Measurements from ENCODE around the gene WDR19.
"Not testable (repeated sequence)": the region's sequence is repeated elsewhere in the genome, so short reads cannot be mapped to it uniquely, and the experiment has no call there.

WDR19 gene

DNA sequence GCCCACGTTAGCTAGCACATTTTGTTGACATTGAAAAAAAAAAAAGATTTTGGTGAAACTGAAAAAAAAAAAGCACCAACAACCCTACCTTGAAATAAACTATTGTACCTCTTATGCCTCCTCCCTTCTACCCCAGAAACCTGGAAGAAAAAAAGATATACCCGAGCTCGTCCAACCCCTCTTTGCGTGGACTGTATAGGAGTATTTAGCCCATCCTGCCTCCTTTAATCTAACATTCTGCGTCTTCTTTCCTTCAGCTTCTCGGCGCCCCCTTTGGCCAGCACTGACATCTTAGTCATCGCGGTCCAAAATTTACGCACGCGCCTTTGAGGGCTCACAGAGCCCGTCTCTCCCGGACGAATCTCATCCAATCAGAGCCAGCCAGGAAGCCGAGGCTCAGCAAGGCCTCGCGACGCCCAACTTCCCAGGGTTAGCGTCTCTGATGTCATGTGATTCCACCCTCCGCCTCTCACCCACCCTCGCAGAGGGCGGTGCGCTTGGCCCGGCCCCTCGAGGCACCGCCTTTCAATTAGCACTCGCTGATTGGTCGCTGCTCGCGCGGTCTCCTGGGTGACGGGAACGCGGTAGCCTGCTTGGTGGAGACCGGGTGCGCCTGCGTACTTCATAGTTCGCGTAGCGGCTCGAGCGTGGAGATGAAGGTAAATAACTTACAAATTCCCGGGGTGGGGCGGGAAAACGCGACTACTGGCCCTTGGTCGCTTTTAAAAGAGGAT lies at the start of gene WDR19:
TSS of gene WDR19 (plus strand) at position 625 of the 734 bp plus-strand sequence. CDS start at position 654, 29 bp downstream.
- FAIRE-seq: peak; percentile 95

DNA sequence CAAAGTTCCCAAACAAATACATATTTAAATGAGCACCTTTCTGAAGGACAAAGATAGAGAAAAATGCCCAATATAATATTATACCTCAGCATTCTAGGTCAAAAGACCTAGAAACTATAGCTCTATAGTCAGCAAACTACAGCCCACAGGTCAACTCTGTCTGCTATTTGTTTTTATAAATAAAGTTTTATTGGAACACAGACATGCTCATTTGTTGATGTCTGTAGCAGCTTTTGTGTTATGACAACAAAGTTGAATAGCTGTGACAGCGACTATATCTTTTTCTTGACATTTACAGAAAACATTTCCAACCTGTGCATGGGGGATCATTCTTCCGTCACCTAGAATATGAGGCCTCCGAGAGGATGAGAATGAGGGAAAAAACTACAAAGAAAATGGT lies 48.7 kb upstream of the WDR19 start:
- no peak for FAIRE-seq

DNA sequence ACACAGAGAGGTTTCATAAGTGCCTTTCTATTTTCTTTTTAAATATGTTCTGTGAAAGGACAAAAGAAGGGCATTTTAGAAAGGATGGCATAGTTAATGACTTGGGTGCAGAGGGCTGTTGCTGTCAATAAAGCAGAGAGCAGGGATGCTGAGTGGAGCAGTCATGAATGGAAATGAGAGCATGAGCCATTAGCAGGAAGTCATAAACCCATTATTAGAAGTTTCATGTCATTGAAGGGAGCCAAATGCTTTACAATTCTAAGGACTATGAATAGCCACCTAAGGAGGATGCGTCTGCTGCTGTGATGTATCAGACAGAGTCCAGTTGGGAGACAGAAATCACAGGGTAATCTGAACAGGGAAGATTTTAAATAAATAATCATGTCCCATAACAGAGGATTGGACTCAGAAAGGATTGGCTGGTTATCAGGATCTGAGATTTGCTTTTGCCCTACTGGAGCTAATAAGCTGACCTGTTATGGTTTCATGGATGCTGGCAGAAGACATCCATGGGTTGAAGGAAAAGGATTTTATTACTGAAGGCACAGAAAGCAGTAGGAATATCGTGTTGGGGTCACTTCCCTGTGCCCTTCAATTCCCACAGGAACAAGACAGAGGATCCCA lies 47.5 kb upstream of the WDR19 start:
- no peak for FAIRE-seq

- not testable (repeated sequence) for FAIRE-seq
These were observed 44.1 kb upstream of the WDR19 start for GRCh38 chr4:39138227-39138626.

- FAIRE-seq: no peak
These were observed 36.1 kb upstream of the WDR19 start for GRCh38 chr4:39146211-39146610.

GRCh38 chr4:39154009-39154408 lies 28.3 kb upstream of the WDR19 start:
- FAIRE-seq: no peak

GRCh38 chr4:39157520-39157919 lies 24.8 kb upstream of the WDR19 start:
- no peak for FAIRE-seq

DNA sequence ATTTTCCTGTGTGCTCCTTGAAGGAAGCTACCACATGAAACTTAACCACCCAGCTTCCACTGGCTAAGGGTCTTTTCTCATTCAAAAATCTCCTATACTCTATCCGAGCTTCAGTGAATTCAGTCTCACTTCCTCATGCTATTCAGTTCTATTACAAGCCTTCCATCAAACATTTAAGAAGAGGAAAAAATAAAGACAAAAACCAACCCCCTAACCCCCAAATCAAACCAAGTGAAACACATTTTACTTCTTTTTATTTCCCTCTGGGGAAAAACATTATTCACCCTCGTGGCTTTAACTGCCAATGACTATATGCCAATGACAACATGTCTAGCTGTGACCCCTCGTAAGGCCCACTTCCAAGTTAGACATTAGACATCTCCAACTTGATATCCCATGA lies 16.2 kb upstream of the WDR19 start:
- FAIRE-seq: no peak

DNA sequence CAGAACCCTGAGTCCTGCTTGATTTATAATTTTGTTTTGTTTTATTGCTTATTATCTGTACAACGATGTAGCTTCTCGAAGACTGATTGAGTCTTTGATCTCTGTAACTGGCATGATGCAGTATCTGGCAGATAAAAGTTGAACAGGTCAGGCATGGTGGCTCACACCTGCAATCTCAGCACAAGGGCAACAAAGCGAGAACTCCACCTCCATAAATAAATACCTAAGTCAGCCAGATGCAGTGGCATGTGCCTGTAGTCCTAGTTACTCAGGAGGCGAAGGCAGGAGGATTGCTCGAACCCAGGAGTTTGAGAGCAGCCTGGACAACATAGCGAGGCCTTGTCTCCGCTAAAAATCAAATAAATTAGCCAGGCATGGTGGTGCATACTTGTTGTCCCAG lies 15.7 kb upstream of the WDR19 start:
- FAIRE-seq: no peak

DNA sequence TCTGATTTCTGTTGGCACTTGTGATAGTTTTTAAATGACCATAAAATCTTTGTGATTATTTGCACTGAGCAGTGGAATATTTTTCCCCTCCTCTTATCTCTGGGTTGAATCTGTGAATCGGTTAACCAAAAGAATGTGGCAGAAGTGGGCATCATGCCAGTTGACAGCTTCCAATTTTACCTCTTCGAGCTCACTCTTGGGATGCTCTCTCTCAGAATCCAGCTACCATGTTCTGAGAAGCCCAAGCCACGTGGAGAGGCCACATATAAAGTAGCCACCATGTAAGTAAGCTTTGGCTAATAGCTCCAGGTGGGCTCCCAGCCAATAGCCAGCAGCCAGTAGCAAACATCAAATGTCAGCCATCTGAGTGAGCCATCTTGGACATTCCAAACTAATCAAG lies 12.9 kb upstream of the WDR19 start:
- no peak for FAIRE-seq

DNA sequence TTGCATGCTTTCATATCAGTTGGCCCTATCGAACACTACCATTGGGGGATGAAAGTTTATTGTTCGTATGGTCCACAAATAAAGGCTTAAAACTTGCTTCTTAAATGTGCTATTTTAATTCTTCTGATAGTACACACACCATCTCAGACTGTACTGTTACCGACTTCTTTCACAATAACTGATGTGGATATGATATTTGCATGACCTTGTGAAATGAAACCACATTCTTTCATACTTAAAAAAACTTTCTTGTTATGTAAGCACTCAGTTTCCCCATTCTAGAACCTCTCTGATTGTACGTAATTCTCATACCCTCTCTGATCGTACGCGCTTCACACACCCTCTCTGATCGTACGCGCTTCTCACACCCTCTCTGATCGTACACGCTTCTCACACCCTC lies 12.0 kb upstream of the WDR19 start:
- no peak for FAIRE-seq

DNA sequence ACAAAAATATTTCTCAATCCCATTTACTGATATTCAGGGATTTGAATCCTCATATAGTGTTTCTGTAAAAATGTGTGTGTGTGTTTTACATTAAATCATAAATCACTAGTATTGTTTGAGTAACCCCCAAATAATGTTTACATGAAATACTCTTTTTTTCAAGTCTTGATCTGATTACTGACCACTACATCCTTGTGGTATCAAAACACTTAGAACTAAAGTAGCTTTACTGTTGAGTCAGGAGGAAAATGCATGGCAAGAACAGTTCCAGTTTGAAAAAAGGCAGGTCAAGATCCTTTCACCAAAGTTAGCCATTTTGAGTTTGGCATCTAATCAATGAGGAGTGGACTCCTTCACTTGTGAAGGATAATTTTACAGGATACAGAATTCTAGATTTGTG lies 3.6 kb upstream of the WDR19 start:
- FAIRE-seq: no peak

GRCh38 chr4:39179681-39180080 lies 2.6 kb upstream of the WDR19 start:
- FAIRE-seq: no peak

DNA sequence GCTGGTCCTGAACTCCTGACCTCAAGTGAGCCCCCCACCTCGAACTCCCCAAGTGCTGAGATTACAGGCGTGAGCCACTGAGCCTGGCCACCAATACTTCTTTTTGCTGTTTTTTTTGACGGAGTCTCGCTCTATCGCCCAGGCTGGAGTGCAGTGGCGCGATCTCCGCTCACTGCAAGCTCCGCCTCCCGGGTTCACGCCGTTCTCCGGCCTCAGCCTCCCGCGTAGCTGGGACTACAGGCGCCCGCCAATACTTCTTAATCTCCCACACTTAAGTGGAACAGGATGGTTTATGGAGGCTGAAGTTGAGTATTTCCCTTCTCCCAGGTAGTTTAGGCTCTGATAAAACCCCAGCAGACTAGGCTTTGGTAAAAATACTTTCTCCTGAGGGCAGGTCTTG lies 1.7 kb upstream of the WDR19 start:
- not testable (repeated sequence) for FAIRE-seq

- no peak for FAIRE-seq
These were observed 817 bp upstream of the WDR19 start for GRCh38 chr4:39181520-39181904.

DNA sequence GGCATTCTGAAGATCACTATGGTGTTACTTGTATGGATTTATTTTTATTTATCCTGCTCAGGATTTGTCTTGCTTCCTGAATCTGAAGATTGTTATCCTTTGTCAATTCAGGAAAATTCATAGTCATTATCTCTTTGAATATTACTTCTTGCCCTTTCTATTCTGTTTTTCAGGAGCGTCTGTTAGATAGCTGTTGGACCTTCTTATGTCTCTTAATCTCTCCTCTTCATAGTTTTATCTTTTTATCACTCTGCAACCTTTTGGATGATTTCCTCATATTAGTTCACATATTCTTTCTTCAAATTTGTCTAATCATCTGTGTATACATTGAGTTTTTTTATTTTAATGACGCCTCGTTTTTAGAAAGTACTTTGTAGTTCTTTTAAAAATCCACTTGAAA lies 19.6 kb downstream of the WDR19 start:
- FAIRE-seq: no peak

DNA sequence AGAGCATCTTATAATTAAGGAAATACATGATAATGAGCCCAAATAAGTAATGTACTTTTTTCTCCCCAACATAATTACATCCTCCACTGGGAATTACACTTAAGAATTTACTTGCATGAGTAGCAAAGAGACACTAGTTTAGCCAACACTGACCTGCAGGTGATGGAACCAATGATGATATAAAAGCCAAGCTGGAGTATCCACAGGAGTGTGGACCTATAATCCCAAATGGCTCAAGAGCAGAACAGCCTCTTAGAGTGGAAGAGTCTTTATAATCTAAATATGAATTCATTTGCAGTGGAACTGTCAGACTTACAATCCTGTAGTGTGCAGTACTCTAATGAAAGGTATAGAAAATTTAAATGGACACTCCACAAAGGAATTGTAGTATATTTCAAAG lies 22.2 kb downstream of the WDR19 start:
- FAIRE-seq: no peak

DNA sequence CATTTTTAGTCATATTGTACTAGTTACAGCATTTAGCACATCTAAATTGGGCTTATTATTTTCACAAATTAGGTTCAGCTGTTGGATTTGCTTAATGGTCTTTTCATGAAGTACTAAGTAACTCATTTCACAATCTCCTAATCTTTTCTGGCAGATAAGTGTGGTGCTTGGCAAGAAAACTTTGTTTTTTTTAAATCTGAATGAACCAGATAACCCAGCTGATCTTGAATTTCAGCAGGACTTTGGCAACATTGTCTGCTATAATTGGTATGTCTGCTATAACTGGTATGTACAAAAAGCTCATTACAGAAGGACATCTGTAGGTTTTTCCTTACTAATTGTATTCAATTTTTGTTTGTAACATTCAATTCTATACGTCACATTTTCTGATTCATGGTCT lies 22.7 kb downstream of the WDR19 start:
- FAIRE-seq: no peak

- FAIRE-seq: no peak
These were observed 23.1 kb downstream of the WDR19 start for GRCh38 chr4:39205476-39205875.

DNA sequence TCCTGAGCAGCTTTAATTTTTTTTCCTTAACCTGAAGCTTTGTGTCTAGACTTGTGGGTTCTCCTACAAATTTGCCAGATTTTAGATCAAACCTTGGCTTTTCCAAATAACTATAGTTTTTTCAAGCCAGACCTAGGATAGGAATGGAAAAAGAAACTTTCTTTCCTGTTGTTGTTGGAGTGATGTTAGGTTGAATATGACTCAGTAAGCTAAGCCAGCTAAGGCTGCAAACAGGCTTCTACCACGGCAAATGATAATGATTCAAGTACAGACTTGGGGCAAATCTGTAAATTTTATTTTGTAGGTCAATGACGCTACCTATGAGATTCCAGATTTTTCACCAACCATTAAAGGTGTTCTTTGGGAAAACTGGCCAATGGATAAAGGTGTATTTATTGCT lies 45.6 kb downstream of the WDR19 start:
- no peak for FAIRE-seq

- FAIRE-seq: no peak
These were observed 46.0 kb downstream of the WDR19 start for GRCh38 chr4:39228377-39228776.

DNA sequence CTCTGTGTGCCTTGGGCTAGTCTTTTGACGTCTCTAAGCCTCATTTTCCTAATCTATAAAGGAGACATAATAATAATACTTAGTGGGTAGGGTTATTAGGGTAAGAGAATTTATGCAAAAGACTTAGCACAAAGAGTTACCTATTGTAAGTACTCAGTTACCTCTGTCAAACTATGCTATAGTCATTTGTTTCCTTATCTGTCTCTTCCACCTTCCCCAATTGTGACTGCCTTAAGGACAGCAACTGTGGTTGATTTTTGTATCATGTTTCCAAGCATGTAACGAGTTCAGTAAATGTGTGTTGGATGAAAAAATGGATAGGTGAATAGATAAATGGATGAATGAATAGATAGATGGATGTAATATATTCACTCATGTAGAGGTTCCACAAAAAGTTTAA lies 48.1 kb downstream of the WDR19 start:
- no peak for FAIRE-seq

DNA sequence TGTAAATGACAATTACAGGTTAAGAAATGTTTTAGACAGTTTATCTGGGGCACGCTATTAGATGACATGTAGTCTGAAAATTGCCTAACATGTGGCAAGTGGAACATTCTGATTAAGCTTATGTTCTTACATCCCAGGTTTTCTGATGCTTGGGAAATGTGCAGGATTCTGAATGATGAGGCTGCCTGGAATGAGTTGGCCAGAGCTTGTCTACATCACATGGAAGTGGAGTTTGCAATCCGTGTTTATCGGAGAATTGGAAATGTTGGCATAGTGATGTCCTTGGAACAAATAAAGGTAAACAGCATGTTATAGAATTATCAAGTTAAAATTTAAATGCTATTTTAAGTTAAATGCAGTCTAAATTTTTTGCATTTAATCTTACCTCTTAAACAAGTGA lies 49.3 kb downstream of the WDR19 start:
- FAIRE-seq: no peak

GRCh38 chr4:39232100-39232499 lies 49.8 kb downstream of the WDR19 start:
- FAIRE-seq: no peak

GRCh38 chr4:39233114-39233513 lies 50.8 kb downstream of the WDR19 start:
- FAIRE-seq: no peak
